Measurements from ENCODE around the gene SACS.

DNA sequence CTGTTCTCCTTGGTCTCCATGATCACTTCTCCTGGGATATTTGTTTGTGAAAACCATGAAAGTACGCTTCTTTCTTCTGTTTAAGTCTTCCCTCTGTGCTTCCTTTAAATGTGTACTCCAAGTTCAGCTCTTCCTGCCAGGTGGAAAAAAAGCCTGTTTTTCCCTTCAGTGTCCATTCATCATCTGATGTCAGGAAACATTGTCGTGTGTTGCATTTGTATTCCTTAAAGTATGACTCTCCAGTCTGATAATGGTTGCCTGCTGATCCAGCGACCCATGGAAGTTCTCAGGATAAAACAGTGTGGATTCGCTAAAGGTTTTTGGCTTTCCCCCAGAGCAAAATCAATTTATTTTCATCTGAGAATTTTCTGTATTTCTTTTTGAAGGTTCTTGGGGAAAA, 22.3 kb downstream of the SACS start:
- TF ChIP-seq, protein P1, sequence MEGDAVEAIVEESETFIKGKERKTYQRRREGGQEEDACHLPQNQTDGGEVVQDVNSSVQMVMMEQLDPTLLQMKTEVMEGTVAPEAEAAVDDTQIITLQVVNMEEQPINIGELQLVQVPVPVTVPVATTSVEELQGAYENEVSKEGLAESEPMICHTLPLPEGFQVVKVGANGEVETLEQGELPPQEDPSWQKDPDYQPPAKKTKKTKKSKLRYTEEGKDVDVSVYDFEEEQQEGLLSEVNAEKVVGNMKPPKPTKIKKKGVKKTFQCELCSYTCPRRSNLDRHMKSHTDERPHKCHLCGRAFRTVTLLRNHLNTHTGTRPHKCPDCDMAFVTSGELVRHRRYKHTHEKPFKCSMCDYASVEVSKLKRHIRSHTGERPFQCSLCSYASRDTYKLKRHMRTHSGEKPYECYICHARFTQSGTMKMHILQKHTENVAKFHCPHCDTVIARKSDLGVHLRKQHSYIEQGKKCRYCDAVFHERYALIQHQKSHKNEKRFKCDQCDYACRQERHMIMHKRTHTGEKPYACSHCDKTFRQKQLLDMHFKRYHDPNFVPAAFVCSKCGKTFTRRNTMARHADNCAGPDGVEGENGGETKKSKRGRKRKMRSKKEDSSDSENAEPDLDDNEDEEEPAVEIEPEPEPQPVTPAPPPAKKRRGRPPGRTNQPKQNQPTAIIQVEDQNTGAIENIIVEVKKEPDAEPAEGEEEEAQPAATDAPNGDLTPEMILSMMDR (IDR thresholded peaks at IDR 0.05) = no peak
- TF ChIP-seq POLR2A (IDR thresholded peaks at IDR 0.05) = no peak
